Hepatocyte (in vitro differentiated cells): ENCODE results near the gene SELENOF. TPM values are rescaled to one million over a fixed set of nuclear protein-coding genes. Genes with fewer than 3 reads are reported as not detected.

Experiments used
- DNase-seq: peaks from one replicate; pipeline ENCODE4 v3.0.0-alpha.2; 2016; ENCODE audit warnings: low spot score
- H2AFZ ChIP-seq: fragments of 200-600 bp; sonication (generic); 2 replicates; pipeline ENCODE4 v1.6.0; 2016; ENCODE audit warnings: antibody characterized with exemption, mild to moderate bottlenecking
- H3K27ac ChIP-seq: fragments of 200-600 bp; sonication (generic); 2 replicates; pipeline ENCODE4 v1.5.1; 2016; ENCODE audit warnings: mild to moderate bottlenecking
- H3K27me3 ChIP-seq: fragments of 200-600 bp; sonication (generic); 2 replicates; pipeline ENCODE4 v1.6.1; 2016
- H3K36me3 ChIP-seq: fragments of 200-600 bp; sonication (generic); replicated peaks from 2 replicates; pipeline ENCODE4 v1.5.1; 2016; ENCODE audit warnings: low read depth; ENCODE audit not compliant: insufficient read depth
- H3K4me1 ChIP-seq: fragments of 200-600 bp; sonication (generic); 2 replicates; pipeline ENCODE4 v1.5.1; 2016; ENCODE audit warnings: mild to moderate bottlenecking, moderate library complexity; ENCODE audit not compliant: insufficient read depth
- H3K4me2 ChIP-seq: fragments of 200-600 bp; sonication (generic); 2 replicates; pipeline ENCODE4 v1.6.0; 2016
- H3K4me3 ChIP-seq: fragments of 200-600 bp; sonication (generic); 2 replicates; pipeline ENCODE4 v1.5.1; 2016; ENCODE audit warnings: mild to moderate bottlenecking
- H3K79me2 ChIP-seq: fragments of 200-600 bp; sonication (generic); 2 replicates; pipeline ENCODE4 v1.6.0; 2017; ENCODE audit warnings: mild to moderate bottlenecking
- H3K9me2 ChIP-seq: fragments of 200-600 bp; sonication (generic); replicated peaks from 2 replicates; pipeline ENCODE4 v1.6.0; 2017; ENCODE audit warnings: mild to moderate bottlenecking; ENCODE audit not compliant: insufficient read depth
- H3K9me3 ChIP-seq: fragments of 200-600 bp; sonication (generic); 2 replicates; pipeline ENCODE4 v1.5.1; 2016; ENCODE audit warnings: low read depth, mild to moderate bottlenecking
- H4K20me1 ChIP-seq: fragments of 200-600 bp; sonication (generic); 2 replicates; pipeline ENCODE4 v1.6.0; 2016; ENCODE audit warnings: mild to moderate bottlenecking; ENCODE audit not compliant: insufficient read depth, poor library complexity, severe bottlenecking
- CTCF ChIP-seq: fragments of 200-600 bp; sonication (generic); IDR thresholded peaks from 2 replicates; pipeline ENCODE4 v1.5.1; 2016; ENCODE audit warnings: antibody characterized with exemption, mild to moderate bottlenecking; ENCODE audit not compliant: poor library complexity
- EZH2 ChIP-seq: fragments of 200-600 bp; sonication (generic); IDR thresholded peaks from 2 replicates; pipeline ENCODE4 v1.6.1; 2016; ENCODE audit warnings: antibody characterized with exemption, mild to moderate bottlenecking, borderline replicate concordance
- EZH2phosphoT487 ChIP-seq: fragments of 200-600 bp; sonication (generic); IDR thresholded peaks from one replicate; pipeline ENCODE4 v1.6.1; 2018; ENCODE audit warnings: antibody characterized with exemption, mild to moderate bottlenecking, low read depth, moderate library complexity; ENCODE audit not compliant: unreplicated experiment, severe bottlenecking
- WGBS: methylation state at CpG from one replicate; pipeline ENCODE4 v1.1.6; 2016; ENCODE audit warnings: low lambda C conversion rate; ENCODE audit errors: missing lambda C conversion rate; 5-methylcytosine and 5-hydroxymethylcytosine counted together
- polyA plus RNA-seq: library from polyadenylated mRNA; unstranded; fragments of >200 nt; fragmentation: Nextera tagmentation; extraction: Ambion mirVana; gene quantifications from 2 replicates; pipeline ENCODE4 v1.2.1, GENCODE V29; 2016
- total RNA-seq: library from RNA; depleted of rRNA; stranded (reverse); fragments of >200 nt; gene quantifications from 2 replicates; pipeline ENCODE4 v1.2.3, GENCODE V29; 2014

The SELENOF gene
- total and polyA plus RNA-seq, 2 experiments from 2014 or later: 168 to 193 TPM

- Histone ChIP-seq H3K36me3 (no peaks in the 10 kb centered on the region), H3K4me3 (no peak overlapping the region), H2AFZ (no peak overlapping the region), H3K9me3 (no peaks in the 10 kb centered on the region), H3K4me2 (no peak overlapping the region), H3K9me2 (no peaks in the 10 kb centered on the region), H3K27me3 (no peaks in the 10 kb centered on the region), H3K4me1 (peaks cover 14% of the 10 kb centered on the region), H3K79me2 (peaks cover 86% of the 10 kb centered on the region), H4K20me1 (peaks cover 13% of the 10 kb centered on the region), H3K27ac (no peak overlapping the region)
- 98% methylated on average over 3 of the region's 3 CpGs for WGBS
- TF ChIP-seq EZH2: no peak
- TF ChIP-seq EZH2phosphoT487: no peak
- no peak for TF ChIP-seq CTCF
- no peak for DNase-seq
Measured at GRCh38 chr1:86939406-86939805, 25.5 kb upstream of the SELENOF start.

- Histone ChIP-seq H2AFZ (no peak overlapping the region), H3K79me2 (peaks cover 83% of the 10 kb centered on the region)
Measured at GRCh38 chr1:86938855-86939254, 24.9 kb upstream of the SELENOF start.

GRCh38 chr1:86938450-86938849 is 24.5 kb upstream of the SELENOF start:
- Histone ChIP-seq H4K20me1 (peaks cover 13% of the 10 kb centered on the region), H3K4me1 (peaks cover 24% of the 10 kb centered on the region), H3K4me2 (no peak overlapping the region), H3K36me3 (no peaks in the 10 kb centered on the region), H3K9me3 (no peaks in the 10 kb centered on the region), H3K9me2 (no peaks in the 10 kb centered on the region), H3K27ac (no peak overlapping the region), H3K4me3 (no peak overlapping the region), H3K27me3 (no peaks in the 10 kb centered on the region), H3K79me2 (peaks cover 79% of the 10 kb centered on the region), H2AFZ (no peak overlapping the region)
- 81% methylated on average over 1 of the region's 1 CpG for WGBS
- no peak for TF ChIP-seq EZH2phosphoT487
- no peak for TF ChIP-seq CTCF
- TF ChIP-seq EZH2: no peak
- DNase-seq: no peak

More at GRCh38 chr1:86938855-86939254, 24.9 kb upstream of the SELENOF start:
- H3K27ac ChIP-seq: no peak overlapping the region
- no peaks in the 10 kb centered on the region for H3K27me3 ChIP-seq
- H3K9me2 ChIP-seq: no peaks in the 10 kb centered on the region
- no peaks in the 10 kb centered on the region for H3K36me3 ChIP-seq
- whole genome bisulfite sequencing: 92% methylated on average over 2 of the region's 2 CpGs
- H3K9me3 ChIP-seq: no peaks in the 10 kb centered on the region
- no peak overlapping the region for H3K4me3 ChIP-seq
- H3K4me2 ChIP-seq: no peak overlapping the region
- TF ChIP-seq CTCF: no peak
- H4K20me1 ChIP-seq: peaks cover 13% of the 10 kb centered on the region
- DNase-seq: no peak
- H3K4me1 ChIP-seq: peaks cover 20% of the 10 kb centered on the region
